ENCODE results near the gene MAD1L1.

The MAD1L1 gene

DNA sequence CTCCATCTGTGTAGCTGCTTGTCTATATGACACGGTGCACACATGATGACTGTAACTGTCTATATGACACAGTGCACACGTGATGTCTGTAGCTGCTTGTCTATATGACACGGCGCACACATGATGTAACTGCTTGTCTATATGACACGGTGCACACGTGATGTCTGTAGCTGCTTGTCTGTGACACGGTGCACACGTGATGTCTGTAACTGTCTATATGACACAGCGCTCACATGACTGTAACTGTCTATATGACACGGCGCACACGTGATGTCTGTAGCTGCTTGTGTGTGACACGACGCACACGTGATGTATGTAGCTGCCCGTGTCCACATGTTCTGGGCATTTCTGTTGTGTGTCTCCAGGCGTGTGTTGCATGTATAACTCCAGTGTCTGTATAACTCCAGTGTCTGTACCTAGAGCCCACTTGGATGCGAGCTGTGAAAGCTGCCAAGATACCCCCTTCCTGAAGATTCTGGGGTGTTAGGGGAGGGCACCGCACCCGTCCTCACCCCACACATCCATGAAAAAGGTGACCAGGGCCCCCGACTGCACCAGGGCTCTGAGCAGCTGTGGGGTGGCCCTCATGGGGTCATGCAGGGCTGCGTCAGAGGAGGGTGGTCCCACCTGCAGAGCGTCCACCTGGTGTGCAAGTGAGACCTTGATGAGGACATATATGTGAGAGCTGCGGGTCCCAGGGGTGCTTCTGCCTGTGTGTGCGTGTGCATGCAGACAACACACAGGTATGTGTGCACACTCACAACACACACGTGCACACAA, 424.7 kb downstream of the MAD1L1 start:
- H3K27ac ChIP-seq = no peak overlapping the region
- TF ChIP-seq, protein P1, sequence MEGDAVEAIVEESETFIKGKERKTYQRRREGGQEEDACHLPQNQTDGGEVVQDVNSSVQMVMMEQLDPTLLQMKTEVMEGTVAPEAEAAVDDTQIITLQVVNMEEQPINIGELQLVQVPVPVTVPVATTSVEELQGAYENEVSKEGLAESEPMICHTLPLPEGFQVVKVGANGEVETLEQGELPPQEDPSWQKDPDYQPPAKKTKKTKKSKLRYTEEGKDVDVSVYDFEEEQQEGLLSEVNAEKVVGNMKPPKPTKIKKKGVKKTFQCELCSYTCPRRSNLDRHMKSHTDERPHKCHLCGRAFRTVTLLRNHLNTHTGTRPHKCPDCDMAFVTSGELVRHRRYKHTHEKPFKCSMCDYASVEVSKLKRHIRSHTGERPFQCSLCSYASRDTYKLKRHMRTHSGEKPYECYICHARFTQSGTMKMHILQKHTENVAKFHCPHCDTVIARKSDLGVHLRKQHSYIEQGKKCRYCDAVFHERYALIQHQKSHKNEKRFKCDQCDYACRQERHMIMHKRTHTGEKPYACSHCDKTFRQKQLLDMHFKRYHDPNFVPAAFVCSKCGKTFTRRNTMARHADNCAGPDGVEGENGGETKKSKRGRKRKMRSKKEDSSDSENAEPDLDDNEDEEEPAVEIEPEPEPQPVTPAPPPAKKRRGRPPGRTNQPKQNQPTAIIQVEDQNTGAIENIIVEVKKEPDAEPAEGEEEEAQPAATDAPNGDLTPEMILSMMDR (conservative IDR thresholded peaks at IDR 0.05) = no peak

DNA sequence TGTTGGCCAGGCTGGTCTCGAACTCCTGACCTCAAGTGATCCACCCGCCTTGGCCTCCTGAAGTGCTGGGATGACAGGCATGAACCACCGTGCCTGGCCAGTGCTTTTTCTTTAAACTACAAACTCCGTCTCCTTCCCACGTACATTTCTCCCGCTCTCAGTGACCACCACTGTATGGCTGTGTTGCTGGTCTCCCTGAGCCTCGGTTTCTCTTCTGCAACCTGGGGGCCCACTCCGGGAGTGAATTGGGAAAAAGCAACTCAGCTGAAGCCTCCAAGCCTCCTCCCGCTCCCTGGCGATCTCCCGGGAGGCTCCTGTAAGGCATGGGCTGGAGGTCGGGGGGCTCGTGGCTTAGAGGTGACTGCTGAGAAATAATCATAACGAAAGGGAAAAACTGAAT, 426.4 kb downstream of the MAD1L1 start:
- TF ChIP-seq, protein P1 (conservative IDR thresholded peaks at IDR 0.05) = no peak
- no peak overlapping the region for H3K27ac ChIP-seq

DNA sequence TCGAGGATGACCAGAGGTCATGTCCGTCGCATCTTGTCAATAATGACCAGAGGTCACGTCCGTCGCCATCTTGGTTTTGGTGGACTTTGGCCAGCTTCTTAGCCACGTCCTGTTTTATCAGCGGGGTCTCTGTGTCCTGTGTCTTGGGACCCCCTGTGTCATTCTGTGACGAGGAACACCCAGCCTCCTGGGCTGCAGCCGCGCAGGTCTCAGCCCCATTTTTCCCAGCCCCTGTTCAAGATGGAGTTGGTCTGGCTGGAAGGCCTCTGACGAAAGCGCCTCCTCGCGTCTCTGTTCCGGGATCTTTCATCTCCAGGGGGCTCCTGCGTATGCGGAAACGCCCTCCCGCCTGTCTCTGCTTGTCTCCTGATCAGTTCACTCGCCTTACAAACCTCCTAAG, 428.4 kb downstream of the MAD1L1 start:
- TF ChIP-seq, protein P1 (conservative IDR thresholded peaks at IDR 0.05) = no peak
- no peak overlapping the region for H3K27ac ChIP-seq

DNA sequence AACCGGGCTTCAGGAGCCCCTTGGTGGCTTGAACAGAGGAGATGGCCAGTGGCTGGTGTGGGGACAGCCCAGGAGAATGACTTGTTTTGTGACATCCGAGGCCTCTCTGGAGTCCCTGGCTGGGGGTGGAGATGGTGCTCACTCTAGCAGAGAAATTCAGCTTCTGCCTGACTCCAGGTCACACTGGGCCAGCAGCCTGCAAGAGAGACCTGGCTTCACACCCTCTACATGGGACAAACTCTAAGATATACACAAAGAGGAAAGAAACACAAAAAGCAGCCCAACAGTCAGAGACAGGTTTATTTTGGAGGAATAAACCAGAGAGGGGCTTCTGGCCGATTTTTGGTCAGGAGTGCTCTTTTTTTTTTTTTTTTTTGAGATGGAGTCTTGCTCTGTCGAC, 429.8 kb downstream of the MAD1L1 start:
- H3K27ac ChIP-seq = no peak overlapping the region
- TF ChIP-seq, protein P1 (conservative IDR thresholded peaks at IDR 0.05) = no peak

DNA sequence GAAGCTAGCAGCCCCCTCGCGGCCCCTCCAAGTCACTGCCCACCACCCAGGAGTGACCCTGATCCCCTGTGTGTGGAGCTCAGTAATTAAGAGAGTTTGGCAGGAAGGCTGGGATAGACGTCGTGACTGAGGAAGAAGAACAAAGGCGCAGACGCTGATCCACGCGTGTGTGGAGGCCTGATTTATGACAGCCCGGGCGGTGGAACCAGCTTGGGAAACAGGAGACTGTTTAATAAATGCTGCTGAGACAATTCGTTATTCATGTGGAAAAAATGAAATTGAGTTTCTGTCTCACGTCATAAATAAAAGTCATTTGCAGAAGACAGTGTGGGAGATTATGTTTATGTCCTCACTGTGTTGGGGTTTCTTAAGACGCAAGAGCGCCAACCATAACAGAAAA, 431.8 kb downstream of the MAD1L1 start:
- H3K27ac ChIP-seq = no peak overlapping the region
- TF ChIP-seq, protein P1 (conservative IDR thresholded peaks at IDR 0.05) = no peak

DNA sequence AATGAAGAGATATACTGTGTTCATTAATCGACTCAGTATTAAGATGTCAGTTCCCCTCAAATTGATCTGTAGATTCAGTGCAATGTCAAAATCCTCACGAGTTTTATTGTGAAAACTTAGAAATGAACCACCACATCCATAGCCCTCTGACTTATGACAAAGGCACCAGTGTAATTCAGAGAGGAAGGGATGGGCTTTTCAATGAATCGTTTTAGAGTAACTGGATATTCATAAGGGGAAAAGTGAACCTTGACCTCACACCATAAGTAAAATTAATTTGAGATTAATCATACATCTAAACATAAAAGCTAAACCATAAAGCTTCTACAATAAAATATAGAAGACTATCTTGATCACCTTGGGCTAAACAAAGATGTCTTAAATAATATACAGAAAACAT, 434.6 kb downstream of the MAD1L1 start:
- TF ChIP-seq, protein P1 (conservative IDR thresholded peaks at IDR 0.05) = no peak
- no peak overlapping the region for H3K27ac ChIP-seq

DNA sequence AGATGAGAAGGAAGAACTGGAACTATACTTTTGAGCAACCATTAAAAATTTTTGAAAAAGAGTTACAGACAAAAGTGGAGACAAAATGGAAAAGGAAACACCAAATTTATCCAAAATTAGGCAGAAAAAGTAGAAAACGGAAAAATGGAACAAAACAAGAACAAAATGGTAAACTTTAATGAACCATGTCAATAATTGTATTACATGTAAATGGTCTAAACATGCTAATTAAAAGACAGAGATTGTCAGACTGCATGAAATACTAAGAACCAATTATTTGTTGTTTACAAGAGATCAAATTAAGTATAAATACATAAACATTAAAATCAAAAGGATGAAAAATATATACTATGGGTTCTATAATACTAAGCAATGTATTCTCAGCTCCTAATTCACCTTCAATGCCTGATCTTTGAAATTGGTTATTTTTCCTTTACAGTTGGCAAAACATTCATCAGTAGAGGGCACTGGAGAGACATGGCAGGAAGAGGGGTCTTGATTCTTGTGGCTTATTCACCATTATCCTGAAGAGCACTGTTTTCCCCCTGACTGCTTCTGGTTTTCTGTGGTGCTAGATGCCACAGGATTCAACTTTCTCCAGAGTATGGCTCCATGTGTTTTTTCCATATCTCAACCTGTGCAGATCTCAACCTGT, 437.7 kb downstream of the MAD1L1 start:
- H3K27ac ChIP-seq = no peak overlapping the region
- TF ChIP-seq, protein P1 (conservative IDR thresholded peaks at IDR 0.05) = no peak; the same call in 1 of the 2 replicates
